ENCODE results near the gene KCNJ8. TPM values are rescaled to one million over a fixed set of nuclear protein-coding genes. Genes with fewer than 3 reads are reported as not detected.
A peak's percentile ranks its signal among the peaks of the same experiment; 100 is the strongest.

Gene KCNJ8
- total RNA-seq, 4 donors from 2014 or later, result 6.1 to 44.9 (median 13.0) TPM

- peak; percentile 49 to 64 for DNase-seq
- H3K27ac ChIP-seq, result peak overlapping the region; percentile 90 to 93
- H3K4me3 ChIP-seq, result peak overlapping the region; percentile 54 to 62
- intact Hi-C loops (cut with DNase I; ENCODE audit: low total_unique reads), result loop anchor here (10.0 kb wide), 1 partner anchor 51 kb away; no protein-coding TSS in a partner anchor
- H3K36me3 ChIP-seq, result no peaks in the 10 kb centered on the region
- H3K4me1 ChIP-seq, result no peaks in the 10 kb centered on the region
- TF ChIP-seq CTCF (IDR thresholded peaks at IDR 0.05), result peak in 2 of 4 experiments; percentile 32 to 33
- TF ChIP-seq POLR2A (IDR thresholded peaks at IDR 0.05), result no peak
- H3K27me3 ChIP-seq, result no peaks in the 10 kb centered on the region
- no peaks in the 10 kb centered on the region for H3K9me3 ChIP-seq
These were observed 1.2 kb downstream of the KCNJ8 start for GRCh38 chr12:21773263-21773741.

- H3K4me1 ChIP-seq, result no peaks in the 10 kb centered on the region
- intact Hi-C loops (cut with DNase I; ENCODE audit: low total_unique reads), result loop anchor here (10.0 kb wide), 1 partner anchor 53 kb away; no protein-coding TSS in a partner anchor
These were observed 3.2 kb downstream of the KCNJ8 start for GRCh38 chr12:21771311-21771710.

GRCh38 chr12:21769307-21769706, 5.2 kb downstream of the KCNJ8 start:
- intact Hi-C loops (cut with DNase I; ENCODE audit: low total_unique reads), result no loop called here
- Histone ChIP-seq H3K9me3 (no peaks in the 10 kb centered on the region), H3K4me1 (no peaks in the 10 kb centered on the region), H3K36me3 (no peaks in the 10 kb centered on the region), H3K27me3 (no peaks in the 10 kb centered on the region), H3K4me3 (no peak overlapping the region), H3K27ac (no peak overlapping the region)
- no peak for DNase-seq
- no peak for TF ChIP-seq CTCF (IDR thresholded peaks at IDR 0.05)

More at GRCh38 chr12:21771311-21771710, 3.2 kb downstream of the KCNJ8 start:
- Histone ChIP-seq H3K27ac (peak overlapping the region; percentile 20 to 93), H3K36me3 (no peaks in the 10 kb centered on the region), H3K4me3 (no peak overlapping the region), H3K27me3 (no peaks in the 10 kb centered on the region), H3K9me3 (no peaks in the 10 kb centered on the region)
- TF ChIP-seq POLR2A (IDR thresholded peaks at IDR 0.05) (no peak), CTCF (IDR thresholded peaks at IDR 0.05) (no peak)
- no peak for DNase-seq

GRCh38 chr12:21766403-21766802, 8.1 kb downstream of the KCNJ8 start:
- intact Hi-C loops (cut with DNase I; ENCODE audit: low total_unique reads), result no loop called here
- Histone ChIP-seq H3K9me3 (no peaks in the 10 kb centered on the region), H3K27ac (no peak overlapping the region), H3K36me3 (no peaks in the 10 kb centered on the region), H3K4me3 (no peak overlapping the region), H3K27me3 (no peaks in the 10 kb centered on the region), H3K4me1 (no peaks in the 10 kb centered on the region)
- no peak for DNase-seq
- TF ChIP-seq CTCF (IDR thresholded peaks at IDR 0.05), result no peak
- TF ChIP-seq POLR2A (IDR thresholded peaks at IDR 0.05), result no peak

- no peak for TF ChIP-seq POLR2A (IDR thresholded peaks at IDR 0.05)
- TF ChIP-seq CTCF (IDR thresholded peaks at IDR 0.05), result no peak
- intact Hi-C loops (cut with DNase I; ENCODE audit: low total_unique reads), result no loop called here
These were observed 9.6 kb downstream of the KCNJ8 start for GRCh38 chr12:21764950-21765349.

More at GRCh38 chr12:21764950-21765349, 9.6 kb downstream of the KCNJ8 start:
- H3K9me3 ChIP-seq, result no peaks in the 10 kb centered on the region
- H3K27me3 ChIP-seq, result no peaks in the 10 kb centered on the region
- no peak for DNase-seq
- no peak overlapping the region for H3K4me3 ChIP-seq
- H3K27ac ChIP-seq, result no peak overlapping the region
- H3K4me1 ChIP-seq, result no peaks in the 10 kb centered on the region
- no peaks in the 10 kb centered on the region for H3K36me3 ChIP-seq

Measured in uterus (tissue), 4 donors.